SK-N-SH (cell line): Measurements from ENCODE around the gene EVL. TPM values are rescaled to one million over a fixed set of nuclear protein-coding genes. Genes with fewer than 3 reads are reported as not detected.

Experiments
- CTCF ChIA-PET: fragments of 300-600, 350-600 bp; formaldehyde crosslinking; extraction: SDS; loops from one replicate; lab custom pipeline; 2021; lab: Yijun Ruan, JAX
- POLR2A ChIA-PET: fragments of 350-600 bp; sonication (Branson Sonifier 250); formaldehyde crosslinking; extraction: SDS; loops from one replicate; lab custom pipeline; 2020; ENCODE audit warnings: antibody characterized with exemption, inconsistent platforms; lab: Yijun Ruan, JAX
- DNase-seq: peaks from one replicate; pipeline ENCODE4 v3.0.0; 2012
- H2AFZ ChIP-seq: fragments of 200-600 bp; sonication (generic); 2 replicates; pipeline ENCODE4 v1.8.1; 2016; ENCODE audit warnings: antibody characterized with exemption, mild to moderate bottlenecking, low read depth
- H3F3A ChIP-seq: fragments of 200-600 bp; sonication (generic); replicated peaks from 2 replicates; pipeline ENCODE3; 2016; ENCODE audit warnings: antibody characterized with exemption, mild to moderate bottlenecking; ENCODE audit not compliant: insufficient read depth
- H3K27ac ChIP-seq, 2 experiments: fragments of 200-500 bp in 1 of 2; fragments of 200-600 bp in 1 of 2; sonication (Bioruptor generic) in 1 of 2; sonication (generic), shearing (Covaris generic) in 1 of 2; 2 replicates each; pipeline versions ENCODE4 v1.5.1 to v1.6.1; 2014 to 2016; ENCODE audit warnings: low read depth in 2 of 2, inconsistent platforms in 1 of 2, low read length in 1 of 2, mild to moderate bottlenecking in 1 of 2, mixed read lengths in 1 of 2
- H3K27me3 ChIP-seq: fragments of 200-600 bp; sonication (generic), shearing (Covaris generic); 2 replicates; pipeline ENCODE4 v1.6.1; 2016; ENCODE audit warnings: mixed run types; ENCODE audit not compliant: insufficient read depth
- H3K36me3 ChIP-seq, 2 experiments: fragments of 200-500 bp in 1 of 2; fragments of 200-600 bp in 1 of 2; sonication (Bioruptor generic) in 1 of 2; sonication (generic) in 1 of 2; replicated peaks in 1 of 2; 2 replicates each; pipeline versions ENCODE3 to v1.5.1; 2014 to 2016; ENCODE audit warnings: low read length in 1 of 2, mild to moderate bottlenecking in 1 of 2; ENCODE audit not compliant: insufficient read depth in 2 of 2, control insufficient read depth in 1 of 2
- H3K4me1 ChIP-seq, 2 experiments: fragments of 200-500 bp in 1 of 2; fragments of 200-600 bp in 1 of 2; sonication (Bioruptor generic) in 1 of 2; sonication (generic), shearing (Covaris generic) in 1 of 2; 2 replicates each; pipeline versions ENCODE4 v1.5.1 to v1.6.1; 2014 to 2016; ENCODE audit warnings: low read depth in 1 of 2, low read length in 1 of 2, mixed run types in 1 of 2; ENCODE audit not compliant: insufficient read depth in 2 of 2, control insufficient read depth in 1 of 2
- H3K4me2 ChIP-seq: fragments of 200-600 bp; sonication (generic), shearing (Covaris generic); 2 replicates; pipeline ENCODE4 v1.6.1; 2017; ENCODE audit warnings: mixed run types
- H3K4me3 ChIP-seq, 2 experiments: fragments of 200-500 bp in 1 of 2; fragments of 200-600 bp in 1 of 2; sonication (Bioruptor generic) in 1 of 2; sonication (generic), shearing (Covaris generic) in 1 of 2; 2 replicates each; pipeline versions ENCODE4 v1.5.1 to v1.8.1; 2014 to 2016; ENCODE audit warnings: low read depth in 2 of 2, inconsistent platforms in 1 of 2, low read length in 1 of 2, mild to moderate bottlenecking in 1 of 2, mixed read lengths in 1 of 2, moderate library complexity in 1 of 2
- H3K79me2 ChIP-seq: fragments of 200-600 bp; sonication (generic); 2 replicates; pipeline ENCODE4 v1.8.1; 2017; ENCODE audit warnings: mild to moderate bottlenecking; ENCODE audit not compliant: insufficient read depth
- H3K9ac ChIP-seq: fragments of 200-600 bp; sonication (generic); 2 replicates; pipeline ENCODE4 v1.6.1; 2017; ENCODE audit warnings: mixed run types
- H3K9me2 ChIP-seq: fragments of 200-600 bp; sonication (generic); 2 replicates; pipeline ENCODE4 v1.6.1; 2017; ENCODE audit warnings: mixed run types
- H3K9me3 ChIP-seq: fragments of 200-600 bp; sonication (generic); 2 replicates; pipeline ENCODE4 v1.6.1; 2017; ENCODE audit warnings: mixed run types, mild to moderate bottlenecking, moderate library complexity
- H4K20me1 ChIP-seq: fragments of 200-600 bp; sonication (generic); 2 replicates; pipeline ENCODE4 v1.6.1; 2017; ENCODE audit warnings: mild to moderate bottlenecking, mixed run types; ENCODE audit not compliant: insufficient read depth
- CHD2 ChIP-seq: fragments of 150-350 bp; IDR thresholded peaks from 2 replicates; pipeline ENCODE4 v1.6.1; 2018; ENCODE audit warnings: low read length; ENCODE audit not compliant: partially characterized antibody
- ELF1 ChIP-seq: IDR thresholded peaks from 2 replicates; pipeline ENCODE4 v1.4.0; 2012
- EZH2phosphoT487 ChIP-seq: fragments of 200-600 bp; sonication (generic); IDR thresholded peaks from 2 replicates; pipeline ENCODE4 v1.6.1; 2017; ENCODE audit warnings: low read depth, mixed run types, mild to moderate bottlenecking, antibody characterized with exemption, moderate library complexity, borderline replicate concordance
- FOSL2 ChIP-seq: IDR thresholded peaks from 2 replicates; pipeline ENCODE4 v1.4.0; 2012; ENCODE audit warnings: low read depth, mild to moderate bottlenecking, moderate library complexity, borderline replicate concordance
- FOXJ3 ChIP-seq: sonication (generic); formaldehyde crosslinking; IDR thresholded peaks from 2 replicates; pipeline ENCODE4 v1.5.1; 2020; ENCODE audit warnings: mild to moderate bottlenecking, missing genetic modification reagents
- FOXM1 ChIP-seq: IDR thresholded peaks from 2 replicates; pipeline ENCODE4 v1.4.0; 2012; ENCODE audit warnings: low read depth, mild to moderate bottlenecking
- GATA2 ChIP-seq: sonication (generic); formaldehyde crosslinking; IDR thresholded peaks from 2 replicates; pipeline ENCODE4 v1.5.0; 2020; ENCODE audit warnings: mild to moderate bottlenecking, missing genetic modification reagents
- MAX ChIP-seq: IDR thresholded peaks from 2 replicates; pipeline ENCODE4 v1.4.0; 2012; ENCODE audit warnings: low read depth
- MEF2A ChIP-seq: IDR thresholded peaks from 2 replicates; pipeline ENCODE4 v1.4.0; 2012; ENCODE audit warnings: low read depth, borderline replicate concordance
- NFIC ChIP-seq: IDR thresholded peaks from 2 replicates; pipeline ENCODE4 v1.4.0; 2012; ENCODE audit warnings: borderline replicate concordance
- REST ChIP-seq: IDR thresholded peaks from 2 replicates; pipeline ENCODE4 v1.6.1; 2012; ENCODE audit warnings: mild to moderate bottlenecking, low read depth, low read length, moderate library complexity
- RFX5 ChIP-seq: IDR thresholded peaks from 2 replicates; pipeline ENCODE4 v1.6.1; 2012; ENCODE audit warnings: mild to moderate bottlenecking, improper control_type of control experiment, low read length
- RXRA ChIP-seq: IDR thresholded peaks from 2 replicates; pipeline ENCODE4 v1.4.0; 2012; ENCODE audit warnings: low read depth, mild to moderate bottlenecking, borderline replicate concordance
- SIN3A ChIP-seq: IDR thresholded peaks from 2 replicates; pipeline ENCODE4 v1.6.1; 2012; ENCODE audit warnings: low read depth, mild to moderate bottlenecking, low read length, moderate library complexity, borderline replicate concordance
- SMC3 ChIP-seq: IDR thresholded peaks from 2 replicates; pipeline ENCODE4 v1.6.1; 2012; ENCODE audit warnings: low read depth, low read length, improper control_type of control experiment
- USF2 ChIP-seq: fragments of 150-350 bp; IDR thresholded peaks from 2 replicates; pipeline ENCODE4 v1.6.1; 2017; ENCODE audit warnings: antibody characterized with exemption, low read length, low read depth, borderline replicate concordance
- ZBTB33 ChIP-seq: IDR thresholded peaks from 2 replicates; pipeline ENCODE4 v1.4.0; 2012; ENCODE audit warnings: low read depth, borderline replicate concordance
- WGBS: methylation state at CpG from one replicate; pipeline ENCODE4 v1.1.6; 2017; ENCODE audit warnings: low lambda C conversion rate; 5-methylcytosine and 5-hydroxymethylcytosine counted together
- polyA plus RNA-seq, 3 experiments: library from polyadenylated mRNA; depleted of rRNA; stranded (reverse); fragments of >200 nt; gene quantifications; 2 replicates each; pipeline ENCODE4 v1.2.3, GENCODE V29; 2012

Gene EVL
- polyA plus RNA-seq, 1 of the 3 experiments (the other 2 are of a cell fraction): 36.5 TPM

- H3K79me2 ChIP-seq: 0 out of 2 replicates have a peak, but pooled peaks cover 3% of the 10 kb centered on the region
- WGBS: 93% methylated on average over 11 of the region's 11 CpGs
These were observed 5.1 kb downstream of the EVL start for GRCh38 chr14:100070310-100070709.

More at GRCh38 chr14:100070310-100070709, 5.1 kb downstream of the EVL start:
- Histone ChIP-seq H2AFZ (no peak overlapping the region), H3K36me3 (no peaks in the 10 kb centered on the region), H3K4me2 (no peak overlapping the region), H3K27me3 (no peaks in the 10 kb centered on the region), H3F3A (no peaks in the 10 kb centered on the region), H3K4me3 (no peak overlapping the region), H3K9me3 (no peaks in the 10 kb centered on the region), H3K9ac (no peak overlapping the region), H3K4me1 (peaks cover 0 to 18% of the 10 kb centered on the region in 2 experiments; a peak in 1 of 4 replicates), H3K9me2 (no peaks in the 10 kb centered on the region), H4K20me1 (no peaks in the 10 kb centered on the region), H3K27ac (no peak overlapping the region)
- no peak for TF ChIP-seq FOXJ3 (CRISPR knock-in tag)
- TF ChIP-seq ELF1: no peak
- TF ChIP-seq RFX5: no peak
- TF ChIP-seq FOSL2: no peak
- no peak for TF ChIP-seq SMC3
- no peak for TF ChIP-seq CHD2
- TF ChIP-seq USF2: no peak
- no peak for TF ChIP-seq GATA2 (CRISPR knock-in tag)
- TF ChIP-seq EZH2phosphoT487: no peak
- no peak for TF ChIP-seq MAX
- no peak for TF ChIP-seq NFIC
- no peak for TF ChIP-seq ZBTB33
- TF ChIP-seq SIN3A: no peak
- no peak for TF ChIP-seq RXRA
- TF ChIP-seq FOXM1: no peak
- TF ChIP-seq MEF2A: no peak
- TF ChIP-seq REST: no peak
- DNase-seq: no peak
- ChIA-PET POLR2A (no interaction called here), CTCF (interaction anchor here (0.7 to 1.8 kb wide), 4 partner anchors 25 to 122 kb away, joined by 3 to 5 read pairs (median 3); no protein-coding TSS in a partner anchor)
